ENCODE data around the gene HILPDA. TPM values are rescaled to one million over a fixed set of nuclear protein-coding genes. Genes with fewer than 3 reads are reported as not detected.

The HILPDA gene, protein sequence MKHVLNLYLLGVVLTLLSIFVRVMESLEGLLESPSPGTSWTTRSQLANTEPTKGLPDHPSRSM
- total RNA-seq: 1 to 10 TPM; 2.0 to 7.4 (median 4.2) TPM
- polyA plus RNA-seq: 1 to 10 TPM; 5.4 to 6.7 TPM

DNA sequence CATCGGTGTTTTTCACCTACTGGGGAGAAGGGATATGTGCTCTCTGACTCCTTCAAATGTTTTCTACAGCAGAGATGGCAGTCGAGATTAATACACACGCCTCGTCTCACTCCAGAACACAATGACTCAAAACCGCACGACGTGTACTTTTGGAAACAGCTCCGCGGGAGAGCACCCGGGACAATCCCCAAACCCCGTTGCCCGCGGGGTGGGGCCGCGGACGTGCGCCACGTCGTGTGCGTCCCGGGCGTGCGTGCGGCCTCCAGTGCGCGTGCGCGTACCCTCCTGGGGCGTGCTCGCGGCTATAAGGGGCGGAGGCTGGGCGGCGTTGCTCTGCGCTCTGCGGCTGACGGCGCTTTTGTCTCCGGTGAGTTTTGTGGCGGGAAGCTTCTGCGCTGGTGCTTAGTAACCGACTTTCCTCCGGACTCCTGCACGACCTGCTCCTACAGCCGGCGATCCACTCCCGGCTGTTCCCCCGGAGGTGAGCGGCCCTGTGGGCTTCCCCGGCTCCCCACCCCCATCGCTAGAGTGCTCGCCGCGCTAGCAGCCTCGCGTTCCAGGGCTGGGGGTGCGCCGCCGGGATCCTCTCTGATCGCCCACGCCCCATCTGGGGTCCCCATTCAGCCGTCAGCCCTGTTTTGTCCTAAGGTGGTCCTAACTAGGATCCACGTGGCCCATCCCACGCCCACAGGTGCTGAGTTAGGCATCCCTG lies at the start of gene HILPDA:
Gene HILPDA, plus strand, starts transcription at position 336 of the 712 bp plus-strand sequence. CDS start 1,391 bp downstream, outside the sequence.
- FAIRE-seq (no peak), DNase-seq (peak; percentile 90 to 98 (median 94)), ATAC-seq (peak; percentile 84 to 94 (median 93))
- Histone ChIP-seq H3K9me3 (no peaks in the 10 kb centered on the region), H3K4me3 (peak within 1 kb of the TSS; percentile 74 to 99 (median 86)), H3K27ac (peak within 1 kb of the TSS; percentile 77 to 94 (median 88)), H3K4me1 (peaks cover 25 to 36% (median 30%) of the 10 kb centered on the region in 3 donors), H3K36me3 (no peaks in the 10 kb centered on the region), H3K27me3 (no peaks in the 10 kb centered on the region)
- WGBS, 2 donors: 0% methylated on average over 64 of the region's 64 CpGs
- intact Hi-C loops (cut with DNase I): loop anchor here in 1 of 3 donors (5.0 kb wide), 1 partner anchor 33 kb away; no protein-coding TSS in a partner anchor
- no peak for TF ChIP-seq CTCF (IDR thresholded peaks at IDR 0.05)

GRCh38 chr7:128406314-128407232 lies 49.1 kb upstream of the HILPDA start:
- TF ChIP-seq CTCF (IDR thresholded peaks at IDR 0.05): no peak
- ATAC-seq (no peak), FAIRE-seq (no peak), DNase-seq (no peak)
- Histone ChIP-seq H3K36me3 (no peaks in the 10 kb centered on the region), H3K9me3 (no peaks in the 10 kb centered on the region), H3K27me3 (no peaks in the 10 kb centered on the region), H3K4me1 (peaks cover 0 to 6% (median 0%) of the 10 kb centered on the region in 3 donors), H3K27ac (no peak overlapping the region), H3K4me3 (peak overlapping the region in 2 of 4 donors; percentile 76 to 84)
- intact Hi-C loops (cut with DNase I): no loop called here
- WGBS, 2 donors: 38% methylated on average over 16 to 17 of the region's 17 CpGs

- 82 to 90% methylated on average over 7 of the region's 7 CpGs for WGBS, 2 donors
- H3K36me3 ChIP-seq: no peaks in the 10 kb centered on the region
- H3K9me3 ChIP-seq: no peaks in the 10 kb centered on the region
- H3K4me3 ChIP-seq: no peak overlapping the region
- H3K27ac ChIP-seq: no peak overlapping the region
- ATAC-seq: no peak
- no peaks in the 10 kb centered on the region for H3K27me3 ChIP-seq
- peak in 1 of 6 donors; percentile 66 for DNase-seq
- H3K4me1 ChIP-seq: peaks cover 0 to 6% (median 0%) of the 10 kb centered on the region in 3 donors
- no peak for FAIRE-seq
- intact Hi-C loops (cut with DNase I): no loop called here
- no peak for TF ChIP-seq CTCF (IDR thresholded peaks at IDR 0.05)
These were observed 48.5 kb upstream of the HILPDA start for GRCh38 chr7:128407233-128407589.

- peaks cover 0 to 6% (median 0%) of the 10 kb centered on the region in 3 donors for H3K4me1 ChIP-seq
- ATAC-seq (no peak), FAIRE-seq (no peak), DNase-seq (no peak)
- H3K4me3 ChIP-seq: peak overlapping the region in 1 of 4 donors; percentile 63
- H3K27me3 ChIP-seq: no peaks in the 10 kb centered on the region
- H3K36me3 ChIP-seq: no peaks in the 10 kb centered on the region
- intact Hi-C loops (cut with DNase I): no loop called here
- H3K9me3 ChIP-seq: no peaks in the 10 kb centered on the region
- H3K27ac ChIP-seq: no peak overlapping the region
- WGBS, 2 donors: 68 to 71% methylated on average over 11 of the region's 11 CpGs
- TF ChIP-seq CTCF (IDR thresholded peaks at IDR 0.05): no peak
These were observed 47.6 kb upstream of the HILPDA start for GRCh38 chr7:128407751-128408708.

Data from pancreas (tissue), 10 donors.